Activated CD4-positive, alpha-beta T cell treated with anti-CD3 and anti-CD28 coated beads, Interleukin-2, amount 50 U/mL, for 48 hours (primary cell): ENCODE results near the gene PSMD14.
"Not testable (repeated sequence)": the region's sequence is repeated elsewhere in the genome, so short reads cannot be mapped to it uniquely, and the experiment has no call there.

ENCODE experiments used
- DNase-seq, 2 experiments: peaks; one replicate each; pipeline ENCODE4 v3.0.0-alpha.2; 2020

The PSMD14 gene

DNA sequence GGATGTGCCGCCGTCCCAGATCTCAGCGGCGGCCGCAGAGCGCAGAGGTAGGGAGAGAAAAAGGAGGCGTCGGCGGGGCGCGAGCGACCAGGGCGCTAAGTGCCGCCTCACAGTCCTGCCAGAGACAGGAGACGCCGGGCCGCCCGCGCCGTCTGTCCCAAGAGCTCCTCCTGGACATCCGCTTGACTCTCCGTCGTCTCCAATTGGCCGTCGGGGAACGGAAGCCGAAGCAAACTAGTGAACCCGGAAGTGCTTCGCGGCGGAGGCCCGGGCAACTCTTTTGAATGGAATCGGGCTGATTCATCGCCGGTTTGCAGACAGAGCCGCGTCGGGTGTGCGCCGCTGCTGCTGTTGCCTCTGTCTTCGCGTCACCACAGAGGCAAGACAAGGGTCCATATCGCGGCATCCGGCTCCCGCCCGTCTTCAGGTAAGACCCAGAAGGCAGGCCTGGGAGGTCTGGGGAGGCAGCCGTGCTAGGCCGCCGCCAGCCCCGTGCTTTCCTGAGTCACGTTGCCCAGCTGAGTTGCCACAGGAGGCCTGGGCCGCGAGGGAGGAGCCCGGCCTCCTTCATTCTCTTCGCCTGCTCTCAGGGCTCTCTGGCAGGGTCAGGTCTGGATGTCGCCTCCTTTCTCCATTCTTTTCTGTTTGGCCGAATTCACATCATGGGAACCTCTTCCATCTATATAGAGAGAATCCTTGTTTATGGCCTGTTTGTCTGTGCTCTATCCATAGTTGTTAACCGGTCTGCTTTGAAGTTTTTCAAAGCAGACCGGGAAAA, at the start of gene PSMD14:
Gene PSMD14, plus strand, starts transcription at position 248 of the 778 bp plus-strand sequence. CDS start 10,401 bp downstream, outside the sequence.
- DNase-seq: peak; percentile 90 to 93

DNA sequence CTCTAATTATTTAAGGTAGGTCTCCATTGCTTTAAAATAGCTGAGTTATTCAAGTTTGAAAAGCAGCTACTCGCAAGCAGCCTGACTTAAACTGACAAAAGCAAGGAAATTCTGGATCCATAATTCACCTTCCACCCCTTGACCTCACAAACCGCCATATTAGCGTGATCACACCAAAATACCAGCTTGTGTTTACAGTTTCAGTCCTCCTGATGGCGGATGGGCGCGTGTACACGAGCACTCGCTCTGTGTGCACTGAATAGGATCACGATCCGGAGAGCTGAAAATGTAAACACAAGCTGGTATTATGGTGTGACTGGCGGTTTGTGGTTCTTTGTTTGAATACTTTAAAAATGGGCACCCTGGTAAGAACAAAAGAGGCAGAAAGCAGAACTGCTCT, 42.4 kb upstream of the PSMD14 start:
- DNase-seq: no peak

DNA sequence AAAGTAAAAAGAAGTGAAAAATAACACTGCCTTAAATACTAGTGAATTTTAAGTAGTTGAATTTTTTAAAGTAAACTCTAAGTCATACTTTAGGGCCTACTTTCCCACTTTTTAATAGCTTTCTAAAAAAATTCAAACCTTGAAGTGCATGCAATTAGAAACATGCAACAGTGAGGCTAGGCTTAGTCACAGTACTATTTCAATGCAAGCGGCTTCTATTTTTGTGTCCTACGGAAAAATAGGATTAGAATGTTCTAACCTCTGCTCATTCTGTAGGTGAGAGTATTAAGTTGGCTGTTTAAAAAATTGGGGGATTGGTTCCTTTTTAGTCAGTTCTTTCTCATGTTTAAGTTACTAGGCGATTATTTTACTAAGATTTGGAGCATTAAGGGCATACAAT, 39.1 kb upstream of the PSMD14 start:
- DNase-seq: no peak

DNA sequence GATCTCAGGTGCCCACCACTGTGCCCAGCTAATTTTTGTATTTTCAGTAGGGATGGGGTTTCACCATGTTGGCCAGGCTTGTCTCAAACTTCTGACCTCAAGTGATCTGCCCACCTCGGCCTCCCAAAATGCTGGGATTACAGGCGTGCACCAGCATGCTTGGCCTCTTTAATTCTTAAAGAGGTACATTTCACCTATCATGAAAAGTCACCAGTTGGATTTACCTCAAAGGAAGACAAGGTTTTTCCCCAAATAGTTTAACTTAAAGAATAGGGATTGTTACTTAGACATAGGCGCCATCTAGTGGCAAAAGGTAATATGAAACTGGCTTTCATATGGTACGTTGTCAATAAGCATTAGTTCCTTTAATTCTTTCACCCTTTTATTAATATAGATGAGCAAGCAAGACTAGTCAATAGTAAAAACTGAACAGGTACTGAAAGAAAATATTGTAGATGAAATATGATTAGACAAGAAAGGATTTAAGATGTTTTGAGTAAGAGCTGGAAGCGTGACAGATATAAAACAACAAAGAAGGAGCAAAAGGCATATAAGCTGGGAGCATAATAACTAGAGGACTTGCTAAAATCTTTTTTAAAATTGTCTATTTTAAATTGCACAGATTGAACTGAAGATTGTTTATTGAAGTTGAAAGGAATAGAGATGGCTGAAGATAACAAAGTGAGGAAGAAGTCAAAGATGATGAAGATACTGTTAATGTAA, 35.0 kb upstream of the PSMD14 start:
- DNase-seq: no peak

DNA sequence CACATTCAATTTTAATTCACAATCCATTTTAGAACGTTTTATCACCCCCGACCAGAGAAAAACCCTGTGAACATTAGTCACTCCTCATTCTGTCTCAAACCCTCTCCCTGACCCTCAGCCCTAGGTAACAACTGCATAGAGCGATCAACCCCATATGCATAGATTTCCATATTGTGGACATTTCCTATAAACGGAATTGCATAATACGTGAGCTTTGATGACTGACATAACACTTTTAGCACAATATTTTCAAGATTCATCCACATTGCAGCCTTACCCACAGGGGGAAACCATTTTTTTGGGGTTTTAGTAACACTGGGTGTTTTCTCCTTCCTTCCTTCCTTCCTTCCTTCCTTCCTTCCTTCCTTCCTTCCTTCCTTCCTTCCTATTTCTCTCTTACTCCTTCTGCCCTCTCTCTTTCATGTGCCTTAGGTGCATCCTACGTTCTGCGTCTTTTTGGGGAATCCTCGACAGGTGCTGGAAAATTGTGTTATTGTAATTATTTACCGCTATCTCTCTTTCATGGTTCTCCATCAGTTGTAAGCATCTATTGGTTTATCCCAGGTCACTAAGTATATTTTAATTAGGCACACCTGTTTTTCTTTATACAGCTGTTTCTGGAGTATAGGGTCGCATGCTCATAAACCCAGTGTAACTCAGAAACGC, 29.5 kb upstream of the PSMD14 start:
- DNase-seq: not testable (repeated sequence)

DNA sequence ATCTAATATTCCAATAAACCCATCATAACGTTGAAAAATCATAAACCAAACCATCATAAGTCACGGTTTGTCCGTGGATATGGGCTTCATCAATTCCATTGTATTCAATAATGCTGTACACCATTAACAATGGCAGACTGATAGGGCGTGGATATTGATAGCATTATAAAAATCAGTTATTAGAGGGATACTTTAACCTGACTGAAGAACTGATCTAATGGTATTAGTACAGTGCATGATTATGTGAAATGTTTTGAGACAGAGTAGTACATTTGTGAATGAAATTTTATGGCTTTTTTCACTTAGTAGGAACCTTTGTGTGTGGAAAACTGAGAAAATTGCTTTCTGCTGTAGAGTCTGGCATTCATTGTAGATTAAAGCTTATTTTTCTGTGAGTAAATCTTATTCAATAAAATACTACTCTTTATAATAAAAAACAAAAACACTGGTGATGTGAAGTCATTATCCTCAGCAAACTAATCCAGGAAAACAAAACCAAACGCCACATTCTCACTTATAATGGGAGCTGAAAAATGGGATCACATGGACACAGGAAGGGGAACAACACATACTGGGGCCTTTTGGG, 28.9 kb upstream of the PSMD14 start:
- not testable (repeated sequence) for DNase-seq

DNA sequence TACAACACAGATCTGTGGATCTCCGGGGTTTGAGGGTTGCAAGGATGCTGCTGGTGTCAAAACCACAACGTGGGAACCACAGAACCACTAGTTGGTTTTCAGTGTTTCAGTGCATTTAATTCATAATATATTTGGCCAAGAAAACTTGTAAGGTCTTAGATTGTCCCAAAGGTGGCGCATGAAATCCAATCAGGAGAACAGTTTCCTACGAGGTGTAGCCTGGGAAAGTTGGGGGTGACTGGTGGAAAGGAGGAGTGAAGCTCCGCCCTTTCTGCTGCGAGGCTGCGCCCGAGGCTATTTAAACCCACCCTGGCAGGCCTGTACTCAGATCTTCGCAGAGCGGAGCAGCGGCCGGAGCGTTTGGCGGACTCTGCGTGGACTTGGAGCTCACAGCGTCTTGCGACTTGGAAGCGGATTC, 27.3 kb upstream of the PSMD14 start:
- DNase-seq: peak; percentile 14 to 22

DNA sequence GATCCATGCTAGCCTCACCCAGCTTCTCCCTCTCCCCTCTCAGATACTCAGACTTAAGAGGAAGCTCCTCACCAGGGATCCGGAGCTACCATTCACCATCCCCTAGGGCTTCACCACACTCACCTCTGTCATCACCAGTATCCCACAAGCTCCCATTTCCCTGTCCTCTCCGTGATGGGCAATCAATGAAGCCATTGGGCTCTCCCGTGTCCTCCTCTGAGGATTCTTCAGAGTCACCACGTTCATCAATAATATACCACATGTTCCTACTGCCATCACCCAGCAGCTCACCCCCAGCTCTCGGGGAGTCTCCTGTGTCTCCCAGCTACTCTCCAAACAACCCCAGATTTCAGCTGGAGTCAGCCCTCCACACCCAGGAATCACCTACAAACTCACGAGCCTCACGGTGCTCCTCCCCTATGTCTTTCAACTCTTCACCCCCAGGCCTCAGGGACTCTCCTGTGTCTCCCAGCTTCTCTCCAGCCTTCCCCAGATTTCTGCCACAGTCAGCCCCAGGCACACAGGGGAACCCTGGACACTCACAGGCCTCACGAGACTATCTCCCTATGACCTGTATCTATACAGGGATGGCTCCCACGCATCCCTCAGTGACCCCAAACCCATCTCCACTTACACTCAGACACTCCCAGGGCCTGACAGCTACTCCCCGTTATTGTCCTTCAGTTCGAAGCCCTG, 26.5 kb upstream of the PSMD14 start:
- DNase-seq: peak in 1 of 2 experiments; percentile 15

DNA sequence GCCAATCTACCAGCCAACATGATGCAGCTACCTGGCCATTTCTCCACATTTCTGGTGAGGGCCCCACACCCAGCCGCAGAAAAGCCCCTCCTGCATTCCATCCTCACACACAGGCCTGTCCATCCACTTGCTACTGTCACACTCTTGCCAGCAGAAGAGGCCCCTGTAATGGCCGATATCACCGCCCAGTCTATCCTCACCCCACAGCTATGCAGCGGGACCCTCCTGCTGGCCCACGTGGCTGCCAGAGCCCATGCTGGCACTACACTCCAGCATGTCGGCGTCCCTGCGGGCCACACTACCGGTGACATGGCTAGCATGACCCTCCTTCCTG, 25.9 kb upstream of the PSMD14 start:
- DNase-seq: not testable (repeated sequence)

DNA sequence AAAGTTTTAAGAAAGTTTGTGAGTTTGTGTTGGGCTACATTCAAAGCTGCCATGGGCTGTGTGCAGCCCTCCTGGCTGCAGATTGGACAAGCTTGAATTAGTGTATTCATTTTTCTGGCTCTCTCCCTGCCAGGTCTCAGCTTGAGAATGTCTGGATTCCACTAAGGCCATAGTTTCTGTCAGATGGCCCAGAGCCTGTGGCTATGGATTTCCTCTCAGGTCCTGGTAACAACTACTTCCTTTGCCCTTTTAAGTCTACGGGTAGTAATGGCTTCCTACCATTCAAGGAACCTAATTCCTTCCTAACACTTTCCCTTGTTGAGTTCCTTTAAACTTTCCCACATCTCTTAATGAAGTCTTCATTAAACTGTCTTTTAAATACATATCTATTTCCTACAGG, 24.3 kb upstream of the PSMD14 start:
- no peak for DNase-seq

DNA sequence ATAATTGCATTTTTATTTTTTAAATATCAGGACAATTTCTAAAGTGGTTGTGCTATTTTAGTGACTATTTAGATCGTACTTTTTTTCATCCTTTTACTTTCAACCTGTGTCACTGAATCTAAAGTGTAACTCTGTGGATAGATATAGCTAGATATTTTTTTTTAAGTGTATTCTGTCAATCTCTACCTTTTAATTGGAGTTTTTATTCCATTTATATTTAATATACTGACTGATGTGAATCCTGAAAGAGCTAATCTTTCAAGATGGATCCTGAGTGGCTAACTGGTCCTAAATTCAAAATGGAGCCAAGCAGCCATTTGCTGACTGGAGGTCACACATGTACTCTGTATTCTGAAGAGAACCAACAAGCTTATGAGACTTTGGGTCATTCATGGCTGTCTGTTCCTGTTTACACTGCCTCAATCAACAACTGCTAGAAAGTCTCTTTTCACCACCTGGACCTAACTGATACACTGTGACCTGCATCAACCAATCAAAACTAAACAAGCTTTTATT, 4.6 kb upstream of the PSMD14 start:
- DNase-seq: no peak

DNA sequence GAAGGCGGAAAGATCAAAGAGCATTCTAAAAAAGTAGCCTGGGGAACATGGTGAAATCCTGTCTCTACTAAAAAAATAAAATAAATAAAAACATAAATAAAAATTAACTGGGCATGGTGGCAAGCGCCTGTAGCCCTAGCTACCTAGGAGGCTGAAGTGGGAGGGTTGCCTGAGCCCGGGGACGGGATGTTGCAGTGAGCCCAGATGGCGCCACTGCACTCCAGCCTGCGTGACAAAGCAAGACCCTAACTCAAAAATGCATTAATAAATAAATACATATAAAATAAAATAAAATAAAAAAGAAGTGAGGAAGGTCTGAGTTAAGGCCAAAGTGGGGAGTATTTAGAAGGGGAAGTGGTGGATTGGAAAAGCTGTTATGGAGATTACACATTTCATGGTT, 1.3 kb upstream of the PSMD14 start:
- no peak for DNase-seq

DNA sequence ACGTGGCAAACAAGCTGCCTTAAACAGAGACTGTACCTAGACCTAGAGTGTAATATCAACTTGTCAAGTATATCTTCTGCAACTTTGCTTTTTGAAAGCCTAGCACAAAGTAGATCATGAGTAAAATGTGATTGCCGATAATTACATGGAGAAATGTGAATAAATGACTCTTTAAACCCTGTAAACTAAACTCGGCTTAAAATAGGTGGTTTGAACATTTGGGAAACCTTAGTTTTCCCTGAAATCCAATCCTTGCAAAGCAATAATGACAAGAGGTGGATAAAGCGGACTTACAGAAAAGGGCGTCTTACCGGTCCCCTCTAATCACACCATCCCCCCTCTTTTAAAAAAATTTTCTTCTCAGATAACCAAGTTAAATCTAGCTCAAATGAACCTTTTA, 549 bp upstream of the PSMD14 start:
- DNase-seq: no peak

DNA sequence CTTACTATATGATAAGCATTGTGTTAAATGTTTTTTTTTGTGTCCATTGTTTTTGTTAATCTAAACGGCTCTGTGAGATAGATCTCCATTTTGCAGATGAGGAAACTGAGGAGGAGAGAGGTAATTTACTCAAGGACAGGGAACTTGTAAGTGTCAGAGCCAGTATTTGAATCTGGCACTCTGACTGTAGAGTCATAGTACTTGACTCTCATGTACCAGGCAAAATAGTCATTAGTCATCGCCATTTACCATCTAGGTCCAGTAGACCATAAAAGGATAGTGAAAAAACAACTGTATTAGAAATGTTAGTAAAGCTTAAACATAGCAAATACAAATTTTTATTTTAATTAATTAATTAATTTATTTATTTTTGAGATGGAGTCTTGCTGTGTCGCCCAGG, 4.8 kb downstream of the PSMD14 start:
- no peak for DNase-seq

DNA sequence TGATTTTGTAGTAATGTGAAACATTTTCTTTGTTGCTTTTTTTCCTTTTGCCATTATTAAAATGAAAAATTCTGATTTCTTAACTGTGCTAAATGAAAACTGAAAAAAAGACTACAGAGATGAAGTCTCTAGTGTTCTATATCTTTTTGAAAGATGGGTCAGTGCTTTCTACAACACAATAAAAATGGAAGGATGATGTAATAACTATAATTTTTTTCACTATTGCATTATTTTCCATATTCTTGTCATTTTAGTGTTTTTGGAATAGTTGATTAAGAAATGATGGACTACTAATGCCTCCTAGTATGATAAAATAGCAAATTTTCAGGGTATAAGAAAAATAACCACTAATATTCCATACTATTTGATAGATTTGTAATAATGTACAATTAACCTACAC, 7.2 kb downstream of the PSMD14 start:
- DNase-seq: no peak

DNA sequence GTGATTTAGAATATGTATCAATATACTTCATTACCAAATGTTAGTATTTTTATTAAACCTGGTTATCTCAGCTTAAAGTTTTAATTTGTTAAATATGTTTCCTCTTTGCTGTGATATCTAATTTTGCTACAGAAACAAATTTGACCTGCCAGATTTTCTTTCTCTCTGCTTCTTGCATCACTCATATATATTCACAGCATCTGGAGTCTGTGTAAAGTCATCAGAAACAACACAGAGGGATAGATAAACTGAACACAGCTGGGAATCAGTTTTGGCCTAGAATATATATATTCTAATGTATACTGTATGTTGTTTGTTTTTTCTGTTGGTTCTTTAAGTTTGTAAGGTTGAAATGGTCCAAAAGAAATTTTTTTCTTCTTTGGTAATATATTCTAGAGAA, 8.5 kb downstream of the PSMD14 start:
- no peak for DNase-seq

DNA sequence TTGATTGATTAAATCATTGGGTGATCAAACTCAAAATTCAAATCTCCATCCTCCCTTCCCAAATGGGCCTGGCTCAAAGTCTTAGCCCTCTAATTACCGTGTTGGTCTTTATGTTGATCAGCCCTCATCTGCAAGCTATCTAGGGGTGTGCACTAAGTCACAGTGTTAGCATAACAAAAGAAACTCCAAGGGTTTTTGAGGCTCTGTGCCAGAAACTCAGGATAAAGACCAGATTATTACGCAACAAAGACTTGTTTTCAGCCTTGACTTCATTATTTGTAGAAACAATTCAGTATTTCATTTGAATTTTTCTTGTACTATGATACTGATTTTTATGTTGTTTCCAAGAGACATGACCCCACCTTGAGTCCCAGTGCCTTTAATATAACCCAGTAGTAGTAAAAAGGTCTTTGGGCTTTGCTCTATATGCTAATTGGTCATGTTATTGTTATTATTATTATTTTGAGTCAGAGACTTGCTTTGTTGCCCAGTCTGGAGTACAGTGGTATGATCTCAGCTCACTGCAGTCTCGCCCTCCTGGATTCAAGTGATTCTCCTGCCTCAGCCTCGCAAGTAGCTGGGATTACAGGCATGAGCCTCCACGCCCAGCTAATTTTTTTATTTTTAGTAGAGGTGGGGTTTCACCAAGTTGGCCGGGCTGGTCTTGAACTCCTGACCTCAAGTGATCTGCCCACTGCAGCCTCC, 13.9 kb downstream of the PSMD14 start:
- DNase-seq: no peak

DNA sequence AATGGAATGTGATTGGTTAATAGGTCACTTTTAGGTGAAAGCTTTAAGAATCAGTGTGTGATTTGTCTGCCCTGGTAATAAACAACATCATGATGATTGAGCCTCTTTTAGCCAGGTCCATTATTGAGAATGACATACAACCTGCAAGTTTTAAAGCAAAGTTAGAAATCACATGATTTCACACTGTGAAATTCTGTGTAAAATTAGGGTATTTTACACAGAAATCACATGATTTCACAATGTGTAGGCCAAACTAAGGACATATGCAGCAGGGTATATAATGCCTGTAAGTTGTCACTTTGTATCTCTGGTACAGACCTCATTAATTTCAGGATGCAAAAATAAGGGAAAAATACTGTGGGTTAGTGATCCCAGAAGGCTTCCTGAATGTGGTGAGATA, 16.7 kb downstream of the PSMD14 start:
- DNase-seq: no peak

DNA sequence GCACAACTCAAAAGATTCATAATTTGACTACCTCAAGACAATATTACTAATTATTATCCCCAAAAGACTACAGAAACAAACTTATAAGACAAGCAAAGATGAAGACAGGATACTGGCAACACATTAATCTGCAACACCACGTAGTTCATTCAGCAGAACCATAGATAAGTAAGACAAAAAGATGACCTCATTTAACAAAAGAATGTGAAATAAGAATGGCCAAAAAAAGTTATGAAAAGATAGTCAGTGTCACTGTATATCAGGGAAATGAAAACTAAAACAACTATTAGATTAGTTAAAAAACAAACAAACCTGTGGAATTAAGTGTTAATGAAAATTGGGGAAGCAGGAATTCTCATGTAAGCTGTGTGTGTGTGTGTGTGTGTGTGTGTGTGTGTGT, 19.4 kb downstream of the PSMD14 start:
- no peak for DNase-seq

DNA sequence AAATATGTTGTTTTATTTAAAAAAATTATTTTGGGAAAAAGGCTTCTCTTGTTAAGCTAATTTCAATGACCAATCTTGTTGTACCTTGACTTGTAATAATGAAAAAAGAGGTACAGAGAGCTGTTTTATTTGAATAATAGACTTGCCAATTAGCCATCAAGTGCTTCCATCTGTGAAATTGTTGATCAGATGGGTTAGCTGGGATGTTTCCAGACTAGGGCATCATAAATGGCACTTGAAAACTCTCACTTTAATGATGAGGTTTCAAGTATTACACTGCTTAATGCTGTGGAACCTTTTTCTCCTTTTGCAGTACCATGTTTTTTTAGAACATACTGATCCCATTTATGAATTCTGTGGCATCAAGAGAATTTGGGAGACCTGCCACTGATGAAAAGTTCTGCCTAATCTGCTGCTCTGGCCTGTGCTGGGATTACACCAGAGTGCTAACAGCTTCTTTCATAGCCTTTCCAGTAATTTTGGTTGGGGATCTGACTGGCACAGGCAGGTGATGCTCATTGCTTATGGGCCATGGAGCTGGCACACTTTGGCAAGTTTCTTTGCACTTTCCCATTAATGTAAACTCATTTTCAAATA, 24.2 kb downstream of the PSMD14 start:
- no peak for DNase-seq

DNA sequence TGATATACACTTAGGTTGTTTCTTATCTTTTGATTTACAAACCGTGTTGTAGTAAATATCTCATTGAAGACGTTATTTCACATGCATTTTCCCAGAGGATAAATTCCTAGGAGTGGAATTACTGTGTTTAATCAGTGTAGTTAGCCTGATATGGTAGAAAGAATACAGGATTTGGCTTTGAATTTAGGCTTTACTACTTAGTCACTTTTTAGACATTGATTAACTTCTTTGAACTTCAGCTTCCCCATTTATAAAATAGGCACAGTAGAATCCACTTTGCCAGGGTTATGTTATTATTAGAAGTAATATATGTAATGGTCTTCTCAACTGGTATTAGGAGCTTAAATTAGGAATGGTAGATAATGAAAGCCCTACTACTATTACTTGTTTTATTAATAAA, 27.4 kb downstream of the PSMD14 start:
- no peak for DNase-seq

DNA sequence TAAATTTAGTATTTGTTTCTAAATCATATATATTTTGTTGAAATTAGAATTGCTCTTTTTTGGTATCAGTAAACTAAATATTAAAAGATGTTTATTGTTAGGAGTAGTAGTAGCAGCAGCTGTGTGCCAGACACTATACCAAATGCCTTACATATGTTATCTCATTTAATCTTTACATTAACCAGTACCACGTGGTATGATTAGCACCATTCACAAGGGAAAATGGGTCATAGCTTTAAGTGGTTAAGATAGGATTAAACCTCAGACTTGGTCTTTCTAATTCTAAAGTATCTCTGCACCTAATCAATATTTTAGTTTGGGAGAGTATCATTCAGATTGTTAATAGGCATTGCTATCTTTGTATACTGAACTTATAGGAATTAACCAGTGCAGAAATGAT, 29.0 kb downstream of the PSMD14 start:
- DNase-seq: no peak
